Stimulated activated CD8-positive, alpha-beta memory T cell treated with anti-CD3 and anti-CD28 coated beads, Interleukin-4, amount 100 ng/mL, for 1 hour (primary cell): ENCODE data around the gene LAMP5.

Experiments used
- DNase-seq, 2 donors: peaks; one replicate each; pipeline ENCODE4 v3.0.0-alpha.2; 2020; ENCODE audit warnings: low read depth in 2 of 2, low spot score in 1 of 2

Gene LAMP5

GRCh38 chr20:9499126-9499899 is 15.1 kb upstream of the LAMP5 start:
- DNase-seq: no peak

- no peak for DNase-seq
Observed at GRCh38 chr20:9500121-9500520, 14.3 kb upstream of the LAMP5 start.

- DNase-seq: no peak
Observed at GRCh38 chr20:9501473-9501872, 12.9 kb upstream of the LAMP5 start.

- no peak for DNase-seq
Observed at GRCh38 chr20:9503526-9504245, 10.7 kb upstream of the LAMP5 start.

- no peak for DNase-seq
Observed at GRCh38 chr20:9506280-9506821, 8.0 kb upstream of the LAMP5 start.

- DNase-seq: no peak
Observed at GRCh38 chr20:9506964-9507369, 7.4 kb upstream of the LAMP5 start.

- DNase-seq: no peak
Observed at GRCh38 chr20:9507544-9508239, 6.7 kb upstream of the LAMP5 start.

- no peak for DNase-seq
Observed at GRCh38 chr20:9508240-9508661, 6.1 kb upstream of the LAMP5 start.

- DNase-seq: no peak
Observed at GRCh38 chr20:9508696-9509178, 5.7 kb upstream of the LAMP5 start.

- DNase-seq: no peak
Observed at GRCh38 chr20:9509246-9509645, 5.1 kb upstream of the LAMP5 start.

- DNase-seq: no peak
Observed at GRCh38 chr20:9510911-9511310, 3.5 kb upstream of the LAMP5 start.

- no peak for DNase-seq
Observed at GRCh38 chr20:9514072-9514460, 324 bp upstream of the LAMP5 start.

- no peak for DNase-seq
Observed at GRCh38 chr20:9515214-9515585, 810 bp downstream of the LAMP5 start.

- DNase-seq: no peak
Observed at GRCh38 chr20:9515741-9516233, 1.4 kb downstream of the LAMP5 start.

- no peak for DNase-seq
Observed at GRCh38 chr20:9516234-9516871, 2.0 kb downstream of the LAMP5 start.

GRCh38 chr20:9517297-9518162 is 3.1 kb downstream of the LAMP5 start:
- no peak for DNase-seq

GRCh38 chr20:9518576-9519175 is 4.3 kb downstream of the LAMP5 start:
- DNase-seq: no peak

- DNase-seq: no peak
Observed at GRCh38 chr20:9520086-9520485, 5.7 kb downstream of the LAMP5 start.

- DNase-seq: no peak
Observed at GRCh38 chr20:9523636-9524035, 9.2 kb downstream of the LAMP5 start.

- DNase-seq: no peak
Observed at GRCh38 chr20:9531581-9531980, 17.2 kb downstream of the LAMP5 start.
